HCT116 (cell line): Measurements from ENCODE around the gene BBS12. TPM values are rescaled to one million over a fixed set of nuclear protein-coding genes. Genes with fewer than 3 reads are reported as not detected.

Source experiments
- ATAC-seq: fragments of 200-7000 bp; cut with Tn5 transposase; 2 replicates; pipeline ENCODE4 v1.9.1; 2020; ENCODE audit warnings: mild to moderate bottlenecking, moderate library complexity
- BruUV-seq: library from RNA; stranded (reverse); fragments of 400-500 nt; replicated peaks from 2 replicates; lab custom pipeline; 2021; lab: Mats Ljungman, UMichigan
- CTCF ChIA-PET: fragments of 300-600 bp; sonication (Branson Sonifier 250); formaldehyde crosslinking; loops from one replicate; lab custom pipeline; 2021; ENCODE audit warnings: antibody characterized with exemption; lab: Charles Lee
- POLR2A ChIA-PET: fragments of 300-600, 350-600 bp; sonication (Branson Sonifier 250); formaldehyde crosslinking; loops from one replicate; lab custom pipeline; 2021; ENCODE audit warnings: antibody characterized with exemption; lab: Charles Lee
- RAD21 ChIA-PET, 2 experiments: fragments of 300-600 bp; sonication (Branson Sonifier 250); formaldehyde crosslinking; loops; one replicate each; lab custom pipeline; 2023; ENCODE audit warnings: low total read pairs in 2 of 2; ENCODE audit not compliant: uncharacterized antibody in 2 of 2, unreplicated experiment in 2 of 2, low non-redundant PET in 1 of 2; lab: Charles Lee
- DNase-seq: peaks from one replicate; pipeline ENCODE4 v3.0.0-alpha.2; 2010; ENCODE audit warnings: low read depth, low spot score
- H2AFZ ChIP-seq: fragments of 200-600 bp; shearing (Covaris generic), sonication (generic); 2 replicates; pipeline ENCODE4 v1.6.1; 2017; ENCODE audit warnings: low read depth, mixed run types, mixed read lengths, antibody characterized with exemption, low read length; ENCODE audit not compliant: poor library complexity, severe bottlenecking
- H3K27ac ChIP-seq: 2 replicates; pipeline ENCODE4 v1.5.1; 2012; ENCODE audit warnings: low read depth, low read length
- H3K27me3 ChIP-seq: fragments of 200-600 bp; sonication (generic); 2 replicates; pipeline ENCODE4 v1.6.1; 2016; ENCODE audit warnings: mixed run types, low read length, mixed read lengths; ENCODE audit not compliant: insufficient read depth
- H3K36me3 ChIP-seq, 2 experiments: fragments of 200-500 bp in 1 of 2; fragments of 200-600 bp in 1 of 2; sonication (Bioruptor generic) in 1 of 2; sonication (generic) in 1 of 2; 2 replicates each; pipeline versions ENCODE4 v1.5.1 to v1.6.1; 2014 to 2016; ENCODE audit warnings: low read length in 2 of 2, inconsistent platforms in 1 of 2, mixed read lengths in 1 of 2, mixed run types in 1 of 2; ENCODE audit not compliant: insufficient read depth in 2 of 2, control insufficient read depth in 1 of 2
- H3K4me1 ChIP-seq, 2 experiments: fragments of 200-600 bp in 1 of 2; sonication (generic) in 1 of 2; 2 replicates each; pipeline versions ENCODE4 v1.5.1 to v1.6.1; 2012 to 2017; ENCODE audit warnings: low read length in 2 of 2, inconsistent platforms in 1 of 2, mild to moderate bottlenecking in 1 of 2, mixed read lengths in 1 of 2, mixed run types in 1 of 2, moderate library complexity in 1 of 2; ENCODE audit not compliant: insufficient read depth in 2 of 2, control insufficient read depth in 1 of 2
- H3K4me2 ChIP-seq: fragments of 200-600 bp; sonication (generic); 2 replicates; pipeline ENCODE4 v1.6.1; 2017; ENCODE audit warnings: mixed run types, low read length, mixed read lengths
- H3K4me3 ChIP-seq, 2 experiments: fragments of 200-600 bp in 1 of 2; sonication (generic) in 1 of 2; replicated peaks in 1 of 2; 2 replicates each; pipeline ENCODE4 v1.5.1; 2011 to 2016; ENCODE audit warnings: low read length in 2 of 2, control low read depth in 1 of 2, low read depth in 1 of 2, mild to moderate bottlenecking in 1 of 2, mixed read lengths in 1 of 2, mixed run types in 1 of 2
- H3K79me2 ChIP-seq: fragments of 200-600 bp; sonication (generic); 2 replicates; pipeline ENCODE4 v1.6.1; 2017; ENCODE audit warnings: mild to moderate bottlenecking, mixed run types, low read length, moderate library complexity, mixed read lengths; ENCODE audit not compliant: insufficient read depth
- H3K9ac ChIP-seq: fragments of 200-600 bp; sonication (generic); 2 replicates; pipeline ENCODE4 v1.6.1; 2016; ENCODE audit warnings: low read length, mixed read lengths
- H3K9me2 ChIP-seq: fragments of 200-600 bp; sonication (generic), shearing (Covaris generic); 2 replicates; pipeline ENCODE4 v1.6.1; 2017; ENCODE audit warnings: mixed run types, mild to moderate bottlenecking, moderate library complexity; ENCODE audit not compliant: insufficient read depth
- H3K9me3 ChIP-seq, 2 experiments: fragments of 200-500 bp in 1 of 2; fragments of 200-600 bp in 1 of 2; sonication (Bioruptor generic) in 1 of 2; sonication (generic) in 1 of 2; 2 replicates each; pipeline ENCODE4 v1.6.1; 2014 to 2017; ENCODE audit warnings: low read length in 2 of 2, mixed read lengths in 2 of 2, inconsistent platforms in 1 of 2, low read depth in 1 of 2, mild to moderate bottlenecking in 1 of 2, mixed run types in 1 of 2, moderate library complexity in 1 of 2; ENCODE audit not compliant: control insufficient read depth in 1 of 2, insufficient read depth in 1 of 2
- H4K20me1 ChIP-seq: fragments of 200-600 bp; sonication (generic), shearing (Covaris generic); 2 replicates; pipeline ENCODE4 v1.6.1; 2017; ENCODE audit warnings: mixed run types, mild to moderate bottlenecking, moderate library complexity; ENCODE audit not compliant: insufficient read depth
- CBX3 ChIP-seq: IDR thresholded peaks from 2 replicates; pipeline ENCODE4 v1.6.1; 2012; ENCODE audit warnings: low read depth
- CEBPB ChIP-seq: IDR thresholded peaks from 2 replicates; pipeline ENCODE4 v1.6.1; 2012; ENCODE audit warnings: low read depth
- ELF1 ChIP-seq: IDR thresholded peaks from 2 replicates; pipeline ENCODE4 v1.6.1; 2012; ENCODE audit warnings: low read depth, borderline replicate concordance
- EZH2 ChIP-seq: fragments of 200-600 bp; sonication (generic); IDR thresholded peaks from 2 replicates; pipeline ENCODE4 v1.6.1; 2017; ENCODE audit warnings: antibody characterized with exemption, mixed run types
- EZH2phosphoT487 ChIP-seq: fragments of 200-600 bp; IDR thresholded peaks from 2 replicates; pipeline ENCODE4 v1.6.1; 2018; ENCODE audit warnings: antibody characterized with exemption, borderline replicate concordance
- FOSL1 ChIP-seq: IDR thresholded peaks from 2 replicates; pipeline ENCODE4 v1.6.1; 2012; ENCODE audit warnings: low read depth
- POLR2A ChIP-seq: IDR thresholded peaks from 2 replicates; pipeline ENCODE4 v1.7.0; 2011; ENCODE audit warnings: borderline replicate concordance; ENCODE audit not compliant: insufficient read depth, insufficient read length; ENCODE audit errors: extremely low read depth
- POLR2AphosphoS5 ChIP-seq: IDR thresholded peaks from 2 replicates; pipeline ENCODE4 v1.6.1; 2011; ENCODE audit warnings: mild to moderate bottlenecking, low read depth, low read length, moderate library complexity
- RAD21 ChIP-seq: IDR thresholded peaks from 2 replicates; pipeline ENCODE4 v1.6.1; 2012; ENCODE audit warnings: low read depth, mild to moderate bottlenecking
- SIN3A ChIP-seq: IDR thresholded peaks from 2 replicates; pipeline ENCODE4 v1.6.1; 2012; ENCODE audit warnings: low read depth
- SP1 ChIP-seq: IDR thresholded peaks from 2 replicates; pipeline ENCODE4 v1.6.1; 2012; ENCODE audit warnings: low read depth
- TCF7L2 ChIP-seq: IDR thresholded peaks from 2 replicates; pipeline ENCODE4 v1.7.0; 2011; ENCODE audit warnings: borderline replicate concordance, inconsistent platforms; ENCODE audit not compliant: insufficient read depth, insufficient read length; ENCODE audit errors: extremely low read depth
- YY1 ChIP-seq: IDR thresholded peaks from 2 replicates; pipeline ENCODE4 v1.6.1; 2011; ENCODE audit warnings: low read length, low read depth, moderate library complexity, mild to moderate bottlenecking; ENCODE audit not compliant: insufficient replicate concordance; ENCODE audit errors: extremely low read depth
- ZNF274 ChIP-seq: fragments of 200-500 bp; sonication (Bioruptor generic); IDR thresholded peaks from 2 replicates; pipeline ENCODE4 v1.6.1; 2014; ENCODE audit warnings: mild to moderate bottlenecking, low read depth, low read length, inconsistent platforms
- intact Hi-C: fragments of 100-400 bp; cut with micrococcal nuclease; formaldehyde crosslinking; loops from 2 replicates; pipeline ENCODE4 v1.10.0; 2022
- total RNA-seq: library from RNA; stranded (reverse); gene quantifications from one replicate; pipeline ENCODE4 v1.2.1, GENCODE V29; 2021; ENCODE audit not compliant: unreplicated experiment
- TF ChIP-seq, protein P1 (sequence below): IDR thresholded peaks from 2 replicates; pipeline ENCODE4 v1.6.1; 2012
- TF ChIP-seq, protein P2 (sequence below), 3 experiments: fragments of 200-600 bp in 1 of 3; sonication (generic) in 1 of 3; IDR thresholded peaks in 2 of 3; conservative IDR thresholded peaks in 1 of 3; 2 replicates each; pipeline ENCODE4 v1.5.1; 2012 to 2017; ENCODE audit warnings: low read depth in 2 of 3, low read length in 2 of 3, antibody characterized with exemption in 1 of 3, borderline replicate concordance in 1 of 3, control low read depth in 1 of 3, mild to moderate bottlenecking in 1 of 3, mixed read lengths in 1 of 3, mixed run types in 1 of 3, moderate library complexity in 1 of 3; ENCODE audit not compliant: insufficient read depth in 1 of 3

Gene BBS12
- total RNA-seq, 1 experiment from 2014 or later = 2.1 TPM

DNA sequence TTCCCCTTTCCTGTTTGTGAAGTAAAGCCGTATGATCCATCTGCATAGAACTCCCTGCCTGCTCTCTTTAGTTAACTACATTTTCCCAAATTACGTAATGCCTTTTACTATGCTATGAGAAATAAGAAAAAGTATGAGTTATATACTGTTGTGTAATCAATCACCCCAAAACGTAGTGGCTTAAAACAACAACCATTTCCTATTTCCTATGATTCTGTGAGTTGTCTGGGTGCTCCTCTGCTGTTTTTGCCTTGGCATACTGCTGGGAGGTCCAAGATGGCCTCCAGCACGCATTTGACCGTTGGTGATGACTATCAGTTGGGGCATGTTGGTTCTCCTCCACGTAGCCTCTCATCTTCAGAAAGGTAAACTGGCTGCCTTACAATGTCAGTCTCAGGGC, 39.8 kb downstream of the BBS12 start:
- TF ChIP-seq CBX3 (no peak), YY1 (no peak), TCF7L2 (no peak), POLR2A (no peak), EZH2phosphoT487 (no peak), POLR2AphosphoS5 (no peak), SP1 (no peak), ZNF274 (no peak), CEBPB (no peak), EZH2 (no peak), RAD21 (no peak), FOSL1 (no peak), SIN3A (no peak), ELF1 (no peak)
- TF ChIP-seq, protein P1, sequence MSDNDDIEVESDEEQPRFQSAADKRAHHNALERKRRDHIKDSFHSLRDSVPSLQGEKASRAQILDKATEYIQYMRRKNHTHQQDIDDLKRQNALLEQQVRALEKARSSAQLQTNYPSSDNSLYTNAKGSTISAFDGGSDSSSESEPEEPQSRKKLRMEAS = no peak
- TF ChIP-seq, protein P2, sequence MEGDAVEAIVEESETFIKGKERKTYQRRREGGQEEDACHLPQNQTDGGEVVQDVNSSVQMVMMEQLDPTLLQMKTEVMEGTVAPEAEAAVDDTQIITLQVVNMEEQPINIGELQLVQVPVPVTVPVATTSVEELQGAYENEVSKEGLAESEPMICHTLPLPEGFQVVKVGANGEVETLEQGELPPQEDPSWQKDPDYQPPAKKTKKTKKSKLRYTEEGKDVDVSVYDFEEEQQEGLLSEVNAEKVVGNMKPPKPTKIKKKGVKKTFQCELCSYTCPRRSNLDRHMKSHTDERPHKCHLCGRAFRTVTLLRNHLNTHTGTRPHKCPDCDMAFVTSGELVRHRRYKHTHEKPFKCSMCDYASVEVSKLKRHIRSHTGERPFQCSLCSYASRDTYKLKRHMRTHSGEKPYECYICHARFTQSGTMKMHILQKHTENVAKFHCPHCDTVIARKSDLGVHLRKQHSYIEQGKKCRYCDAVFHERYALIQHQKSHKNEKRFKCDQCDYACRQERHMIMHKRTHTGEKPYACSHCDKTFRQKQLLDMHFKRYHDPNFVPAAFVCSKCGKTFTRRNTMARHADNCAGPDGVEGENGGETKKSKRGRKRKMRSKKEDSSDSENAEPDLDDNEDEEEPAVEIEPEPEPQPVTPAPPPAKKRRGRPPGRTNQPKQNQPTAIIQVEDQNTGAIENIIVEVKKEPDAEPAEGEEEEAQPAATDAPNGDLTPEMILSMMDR (IDR thresholded peaks at IDR 0.05 in 2 of 3, conservative IDR thresholded peaks at IDR 0.05 in 1 of 3; ENCODE audit: borderline replicate concordance in 1 of 3, insufficient read depth in 1 of 3, low read depth in 2 of 3, low read length in 2 of 3) = no peak
- TF ChIP-seq, all 23 proteins: peak for 0
- ATAC-seq (no peak), DNase-seq (no peak)
- no peaks in the 10 kb centered on the region for H3K9me3 ChIP-seq
- no TSS peak for BruUV-seq
- H3K4me3 ChIP-seq = no peak overlapping the region
- no peak overlapping the region for H3K27ac ChIP-seq
- RAD21 ChIA-PET = no interaction called here
- no peak overlapping the region for H3K4me2 ChIP-seq
- H3K4me1 ChIP-seq = peaks cover 0 to 13% of the 10 kb centered on the region in 2 experiments; a peak in 3 of 4 replicates
- no peaks in the 10 kb centered on the region for H4K20me1 ChIP-seq
- H3K27me3 ChIP-seq = no peaks in the 10 kb centered on the region
- no peaks in the 10 kb centered on the region for H3K79me2 ChIP-seq
- H2AFZ ChIP-seq = no peak overlapping the region
- CTCF ChIA-PET = no interaction called here
- POLR2A ChIA-PET = no interaction called here
- intact Hi-C loops = no loop called here
- no peaks in the 10 kb centered on the region for H3K36me3 ChIP-seq
- H3K9me2 ChIP-seq = no peaks in the 10 kb centered on the region
- no peak overlapping the region for H3K9ac ChIP-seq
